NCI-H1048 (cell line): Measurements from ENCODE around the gene LRPAP1.

Experiments used
- DNase-seq: peaks from one replicate; lab custom pipeline; 2025; lab: John Stamatoyannopoulos, UW

The LRPAP1 gene

DNA sequence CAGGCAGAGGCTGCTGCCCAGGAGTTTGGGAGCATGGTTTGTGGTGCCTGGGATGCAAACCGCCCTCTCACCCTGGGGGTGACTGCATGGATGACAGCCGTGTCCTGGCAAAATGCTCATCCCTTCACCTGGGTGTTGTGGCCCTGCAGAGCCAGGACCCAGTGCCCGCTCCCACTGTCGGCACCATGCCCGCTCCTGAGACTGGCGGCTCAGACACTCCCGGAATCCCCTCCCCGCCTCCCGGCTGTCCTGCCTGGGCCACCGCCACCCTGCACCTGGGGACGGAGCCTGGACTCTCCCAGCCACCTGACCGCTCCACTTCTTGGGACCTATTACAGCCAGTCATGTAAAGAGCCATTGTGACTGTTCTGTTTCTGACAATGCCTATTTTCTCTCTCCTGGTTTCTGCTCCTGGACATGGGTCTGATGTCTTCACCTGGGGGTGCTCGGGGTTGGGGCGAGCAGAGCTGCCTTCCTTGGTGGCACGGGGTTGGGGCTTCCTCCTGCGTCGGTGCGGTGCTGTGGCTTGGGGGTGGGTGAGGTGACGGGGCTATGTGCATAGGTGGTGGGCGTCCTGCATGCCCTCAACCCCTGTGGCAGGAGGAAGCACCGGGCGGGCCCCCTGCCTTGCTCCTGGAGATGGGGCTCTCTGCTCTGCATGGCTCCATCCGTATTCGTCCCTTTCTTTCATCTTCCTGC lies 30.9 kb downstream of the LRPAP1 start:
- no peak for DNase-seq

DNA sequence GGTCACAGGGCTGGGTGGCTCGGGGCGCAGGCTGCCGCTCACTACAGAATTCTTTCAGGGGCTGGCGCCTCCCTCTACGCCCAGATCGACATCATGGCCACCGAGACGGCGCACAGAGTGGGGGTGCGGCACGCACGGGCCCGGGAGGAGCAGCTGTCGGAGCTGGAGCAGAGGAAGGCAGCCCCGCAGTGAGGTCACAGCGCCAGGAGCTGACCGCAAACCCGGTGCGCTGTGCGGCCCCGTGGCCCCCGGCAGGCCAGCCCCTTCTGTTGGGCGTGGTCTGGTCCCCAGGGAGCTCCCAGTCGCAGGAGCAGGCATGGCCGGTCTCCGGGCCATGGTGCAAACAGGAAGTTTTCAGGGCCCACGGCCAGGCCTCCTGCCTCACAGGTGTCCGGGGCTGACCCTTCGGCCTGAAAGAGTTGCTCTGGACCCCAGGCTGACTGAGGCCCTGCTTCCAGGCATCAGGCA lies 31.6 kb downstream of the LRPAP1 start:
- no peak for DNase-seq

DNA sequence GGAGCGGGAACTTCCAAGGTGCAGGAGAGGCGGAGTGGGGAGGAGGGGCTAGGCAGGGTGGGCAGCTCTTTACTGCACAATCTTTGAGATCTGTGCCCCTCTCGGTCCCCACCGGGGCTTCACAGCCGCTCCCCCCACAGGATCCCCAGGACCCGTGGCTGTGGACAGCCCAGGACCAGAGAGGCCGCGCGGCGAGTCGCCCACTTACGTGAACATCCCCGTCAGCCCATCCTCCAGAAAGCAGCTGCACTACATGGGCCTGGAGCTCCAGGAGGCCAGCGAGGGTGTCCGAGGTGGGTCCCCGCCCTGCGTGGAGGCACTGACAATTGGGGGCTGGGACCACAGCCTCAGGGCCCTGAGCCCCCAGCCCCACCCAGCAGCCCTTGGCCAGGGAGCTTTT lies 32.1 kb downstream of the LRPAP1 start:
- no peak for DNase-seq

DNA sequence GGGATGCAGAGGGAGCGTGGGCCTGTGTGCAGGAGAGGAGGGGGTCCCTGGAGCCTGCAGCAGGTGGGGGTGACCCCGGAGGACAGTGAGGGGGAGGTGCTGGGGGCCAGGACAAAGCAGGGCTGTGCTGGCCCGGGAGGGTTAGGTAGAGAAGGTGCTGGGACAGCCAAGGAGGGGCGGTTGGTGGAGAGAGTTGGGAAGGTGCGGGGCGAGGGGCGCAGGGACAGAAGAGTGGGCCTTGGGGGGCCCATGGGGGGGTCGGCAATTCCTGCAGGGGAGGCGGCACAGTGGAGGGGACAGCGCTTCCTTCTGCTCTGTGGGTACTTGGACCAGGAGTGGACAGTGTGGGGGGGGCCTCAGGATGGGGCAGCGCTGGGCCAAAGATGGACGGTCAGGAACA lies 32.5 kb downstream of the LRPAP1 start:
- no peak for DNase-seq

DNA sequence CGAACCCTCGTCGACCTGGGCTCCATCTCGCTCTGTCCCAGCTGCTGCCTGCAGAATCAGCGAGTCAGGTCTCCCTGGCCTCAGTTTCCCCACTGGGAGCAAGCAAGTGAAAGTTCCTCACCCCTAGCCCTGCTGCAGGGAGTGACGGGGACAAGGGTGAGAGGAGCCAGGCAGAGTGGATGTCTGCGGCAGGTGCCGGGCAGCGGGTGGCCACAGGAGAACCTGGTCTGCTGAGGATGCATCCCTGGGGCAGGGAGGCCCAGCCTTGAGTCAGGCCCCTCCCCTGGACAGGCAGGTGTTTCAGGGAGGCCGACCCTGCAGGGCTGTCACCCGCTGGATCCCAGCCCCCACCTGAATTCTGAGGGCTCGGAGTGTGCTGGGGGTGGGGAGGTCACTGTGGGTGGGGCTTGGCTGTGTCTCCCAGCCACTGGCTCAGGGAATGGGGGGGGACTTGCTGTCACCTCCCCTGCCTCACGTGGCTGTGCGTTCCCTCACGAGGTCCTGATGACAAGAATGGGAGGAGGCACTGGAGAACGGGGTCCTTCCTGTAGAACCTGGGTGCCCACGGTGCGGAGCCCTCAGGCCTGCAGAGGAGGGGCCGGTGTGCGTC lies 33.2 kb downstream of the LRPAP1 start:
- DNase-seq = no peak

DNA sequence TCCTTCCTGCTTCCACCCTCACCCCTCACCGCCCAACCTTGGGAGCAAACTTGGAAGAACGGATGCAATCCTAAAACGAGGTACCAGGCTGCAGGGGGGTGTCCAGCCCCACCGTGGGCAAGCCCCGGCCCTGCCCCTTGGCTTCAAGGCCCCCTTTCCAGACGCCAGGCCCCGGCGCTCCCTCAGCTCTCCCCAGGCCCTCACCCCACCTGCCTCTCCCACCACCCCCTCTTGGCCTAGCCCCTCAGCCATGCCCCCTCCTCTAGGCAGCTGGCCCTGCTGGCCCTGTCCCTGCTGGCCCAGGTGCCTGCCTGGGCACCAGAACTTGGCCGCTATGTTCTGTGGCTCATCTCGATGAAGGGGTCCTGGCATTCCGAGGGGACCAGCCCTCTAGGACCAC lies 33.8 kb downstream of the LRPAP1 start:
- DNase-seq = no peak

DNA sequence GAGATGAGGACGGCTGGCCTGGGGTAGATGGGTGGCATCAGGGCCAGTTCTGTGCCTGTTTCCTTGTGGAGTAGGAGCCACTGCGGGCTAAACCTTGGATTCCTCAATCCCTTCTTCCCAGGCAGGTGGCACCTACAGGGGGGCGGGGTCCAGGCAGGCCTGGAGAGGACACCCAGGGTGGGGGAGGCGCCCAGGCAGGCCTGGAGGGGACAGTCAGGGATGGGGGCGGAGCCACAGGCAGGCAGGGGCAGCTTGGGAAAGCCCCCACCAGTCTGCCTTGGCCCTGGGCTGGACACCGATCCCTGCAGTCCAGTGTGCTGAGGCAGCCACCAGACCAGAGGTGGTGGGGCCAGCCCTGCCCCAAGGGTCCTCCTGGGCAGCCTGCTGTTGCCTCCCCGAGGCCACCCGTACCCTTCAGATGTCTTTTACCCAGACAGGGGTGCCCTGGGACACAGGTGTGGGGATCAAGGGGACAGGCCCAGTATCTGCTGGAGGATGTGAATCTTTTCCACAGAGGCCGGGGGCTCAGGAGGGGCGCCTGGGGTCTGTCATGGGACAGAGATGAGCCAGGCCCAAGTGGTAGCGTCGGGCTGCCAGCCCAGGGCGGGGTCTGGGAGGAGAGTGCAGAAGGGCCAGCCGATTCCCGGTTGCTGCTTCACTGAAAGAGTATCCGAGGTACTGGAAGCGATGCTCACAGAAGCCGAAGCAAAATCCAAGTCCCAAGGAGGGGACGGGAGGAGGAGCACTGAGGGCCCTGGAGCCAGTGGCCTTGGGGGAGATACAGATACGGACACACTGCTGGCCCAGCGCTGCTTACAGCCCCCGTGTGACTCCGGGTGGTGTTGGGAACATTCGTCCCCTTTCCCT lies 34.5 kb downstream of the LRPAP1 start:
- no peak for DNase-seq

- DNase-seq = no peak
Observed at GRCh38 chr4:3497095-3497494, 35.1 kb downstream of the LRPAP1 start.

DNA sequence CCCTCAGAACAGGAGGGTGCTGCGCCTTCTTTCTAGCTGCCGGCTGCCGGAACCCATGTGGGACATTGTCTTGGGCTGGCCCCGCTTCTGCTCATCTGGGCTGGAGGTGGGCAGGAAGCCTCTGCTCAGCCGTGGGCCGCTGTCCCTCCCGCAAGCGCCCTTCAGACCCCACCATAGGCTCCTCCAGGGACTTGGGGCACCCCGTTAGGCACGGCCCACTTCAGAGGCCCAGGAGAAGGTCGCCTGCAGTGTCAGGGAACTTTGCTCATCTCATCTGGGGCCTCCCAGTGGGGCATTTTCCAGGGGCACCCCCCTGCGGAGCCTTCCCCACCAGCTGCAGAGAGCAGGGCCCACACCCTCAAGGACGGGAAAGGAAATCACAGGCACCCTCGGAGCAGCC lies 36.2 kb downstream of the LRPAP1 start:
- DNase-seq = no peak

DNA sequence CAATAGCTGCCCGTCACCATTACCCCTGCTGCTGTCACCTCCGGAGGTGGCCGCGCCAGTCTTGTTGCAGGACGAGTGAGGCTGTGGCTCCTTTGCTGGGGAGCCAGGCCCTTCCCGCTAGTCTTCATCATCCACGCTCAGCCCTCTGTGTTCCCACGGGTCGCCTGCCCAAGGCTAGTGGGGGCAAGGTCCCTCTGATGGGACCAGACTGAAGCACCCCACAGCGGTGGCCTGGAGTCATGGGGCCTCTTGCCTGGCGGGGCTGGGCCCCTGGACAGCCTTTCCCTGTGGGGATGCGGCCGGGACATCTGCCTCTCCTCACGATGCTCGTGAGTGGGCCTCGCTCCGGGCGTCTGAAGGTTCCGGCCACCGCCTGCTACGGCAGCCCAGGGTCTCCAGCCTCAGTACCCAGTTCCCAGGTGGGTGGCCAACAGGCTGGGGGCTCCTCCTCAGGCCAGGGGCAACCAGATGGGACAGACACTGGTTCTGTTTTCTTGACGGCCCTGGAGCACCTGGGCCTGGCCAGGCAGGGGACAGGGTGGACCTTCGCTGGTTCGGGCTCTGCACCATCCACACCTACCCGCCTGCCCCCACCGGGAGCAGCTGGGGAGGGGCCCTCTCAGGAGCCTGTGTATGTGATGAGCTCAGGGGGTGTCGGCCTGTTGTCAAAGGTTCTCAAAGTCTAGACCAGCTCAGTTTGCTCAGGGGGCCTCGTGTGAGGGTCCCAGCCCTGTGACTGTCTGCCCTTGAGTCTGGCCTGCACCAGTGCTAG lies 36.8 kb downstream of the LRPAP1 start:
- DNase-seq = no peak

GRCh38 chr4:3494462-3494871 lies 37.8 kb downstream of the LRPAP1 start:
- DNase-seq = no peak

- DNase-seq = no peak
Observed at GRCh38 chr4:3493720-3494461, 38.3 kb downstream of the LRPAP1 start.

- DNase-seq = no peak
Observed at GRCh38 chr4:3492741-3493719, 39.2 kb downstream of the LRPAP1 start.

DNA sequence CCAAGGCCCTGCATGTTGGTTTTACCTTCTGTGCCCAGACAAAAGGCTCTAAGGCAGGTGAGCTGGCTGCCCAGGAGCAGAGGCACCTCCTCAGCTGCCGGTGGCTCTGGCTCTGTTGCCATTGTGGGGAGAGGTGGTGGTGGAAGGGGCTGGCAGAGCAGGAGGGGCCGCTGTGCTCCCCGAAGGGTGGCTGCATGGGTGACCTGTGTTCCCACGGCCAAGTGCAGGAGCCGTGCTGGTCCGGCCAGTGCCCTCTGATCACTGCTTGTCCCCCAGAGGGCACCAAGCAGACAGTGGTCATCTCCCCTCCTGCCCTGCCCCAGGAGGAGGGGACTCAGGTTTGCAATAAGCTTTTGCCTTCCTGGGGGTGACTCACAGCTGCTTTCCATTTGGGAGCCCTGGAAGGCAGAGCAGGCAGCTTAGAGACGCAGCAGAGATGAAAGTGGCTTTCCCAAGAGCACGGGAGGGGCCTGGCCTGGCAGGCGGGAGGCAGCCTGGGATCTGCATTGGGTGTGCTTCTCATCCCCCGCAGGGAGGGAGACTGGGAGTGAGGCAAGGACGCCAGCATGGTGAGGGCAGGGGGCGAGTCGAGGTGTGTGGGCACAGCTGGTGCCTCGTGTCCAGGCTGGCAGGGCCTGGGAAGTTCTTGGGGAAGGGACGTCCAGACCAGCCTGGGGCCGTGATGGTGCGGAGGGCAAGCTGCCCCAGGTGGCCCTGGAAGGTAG lies 40.4 kb downstream of the LRPAP1 start:
- DNase-seq = no peak

- DNase-seq = no peak
Observed at GRCh38 chr4:3489451-3489962, 42.7 kb downstream of the LRPAP1 start.

DNA sequence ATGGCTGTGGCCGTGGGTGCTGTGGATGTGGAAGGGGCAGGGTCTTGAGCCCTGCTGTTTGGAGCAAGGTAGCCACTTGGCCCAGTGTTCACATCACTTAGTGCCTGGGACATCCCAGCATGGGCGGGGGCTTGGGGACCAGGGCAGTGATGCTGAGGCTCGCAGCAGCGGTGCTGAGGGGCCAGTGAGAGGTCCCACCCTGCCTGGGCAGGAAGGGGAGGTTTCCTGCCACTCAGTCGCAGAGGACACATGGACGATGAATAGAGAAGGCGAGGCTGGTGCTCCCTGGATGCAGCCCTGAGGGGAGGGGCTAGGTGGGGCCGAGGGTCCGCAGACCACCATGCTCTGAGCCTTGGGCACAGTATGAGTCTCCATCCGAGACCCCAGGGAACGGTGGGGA lies 43.4 kb downstream of the LRPAP1 start:
- DNase-seq = no peak

- DNase-seq = no peak
Observed at GRCh38 chr4:3487861-3488260, 44.4 kb downstream of the LRPAP1 start.

GRCh38 chr4:3486541-3487540 lies 45.4 kb downstream of the LRPAP1 start:
- no peak for DNase-seq
